BE2C (cell line): ENCODE measurements around the gene PPP2R2D.
"Not testable (repeated sequence)": the region's sequence is repeated elsewhere in the genome, so short reads cannot be mapped to it uniquely, and the experiment has no call there.

ENCODE experiments used
- DNase-seq: peaks from one replicate; pipeline ENCODE4 v3.0.0-alpha.2; 2020
- H3K27me3 ChIP-seq: fragments of 250-450 bp; sonication (Bioruptor Pico); 2 replicates; pipeline ENCODE4 v1.5.1; 2020; ENCODE audit warnings: mild to moderate bottlenecking
- H3K36me3 ChIP-seq: fragments of 250-450 bp; sonication (Bioruptor Pico); 2 replicates; pipeline ENCODE4 v1.5.1; 2020; ENCODE audit warnings: mild to moderate bottlenecking
- H3K4me1 ChIP-seq: fragments of 250-450 bp; sonication (Bioruptor Pico); 2 replicates; pipeline ENCODE4 v1.5.1; 2020
- H3K4me3 ChIP-seq: 2 replicates; pipeline ENCODE4 v1.5.1; 2011; ENCODE audit warnings: low read depth, low read length
- H3K9me3 ChIP-seq: fragments of 250-450 bp; sonication (Bioruptor Pico); 2 replicates; pipeline ENCODE4 v1.5.1; 2020
- CTCF ChIP-seq: IDR thresholded peaks from 2 replicates; pipeline ENCODE4 v1.5.1; 2012; ENCODE audit warnings: mild to moderate bottlenecking, low read depth, low read length

Gene PPP2R2D

DNA sequence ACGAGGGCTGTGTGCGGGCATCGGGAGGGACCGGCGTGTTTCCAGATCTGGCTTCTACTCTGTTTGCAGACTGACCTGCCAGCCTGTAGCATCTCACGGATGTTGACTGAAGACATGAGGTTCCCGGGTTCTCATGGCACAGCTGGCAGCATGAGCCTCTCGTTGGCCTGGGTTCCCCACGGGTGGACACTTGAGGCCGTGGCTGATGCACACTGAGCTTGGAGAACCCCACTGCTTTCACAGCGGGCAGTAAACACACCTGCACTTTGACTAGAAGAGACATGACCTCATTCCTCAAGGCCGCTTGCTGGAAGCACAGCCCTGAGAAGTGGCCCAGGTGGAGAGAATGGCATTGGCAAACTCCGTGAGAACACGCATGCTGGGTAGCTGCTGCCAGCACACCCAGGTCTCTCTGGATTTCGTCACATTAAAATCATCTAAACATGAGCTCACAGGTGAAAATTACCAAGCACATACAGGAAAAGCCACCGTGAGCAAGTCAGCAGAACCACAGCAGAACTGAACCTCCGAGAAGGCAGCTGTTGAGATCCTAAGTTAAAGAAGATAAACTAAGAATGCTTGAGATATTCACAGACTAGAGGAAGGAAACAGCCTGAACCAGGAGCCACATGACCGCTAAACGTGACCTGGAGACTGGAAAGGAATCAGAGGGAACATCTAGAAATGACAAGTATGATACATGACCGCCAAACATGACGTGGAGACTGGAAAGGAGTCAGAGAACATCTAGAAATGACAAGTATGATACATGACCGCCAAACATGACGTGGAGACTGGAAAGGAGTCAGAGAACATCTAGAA is 48.4 kb downstream of the PPP2R2D start:
- H3K4me3 ChIP-seq, result no peak overlapping the region
- H3K4me1 ChIP-seq, result no peaks in the 10 kb centered on the region
- H3K27me3 ChIP-seq, result no peaks in the 10 kb centered on the region
- no peak for TF ChIP-seq CTCF
- H3K36me3 ChIP-seq, result peaks cover 53% of the 10 kb centered on the region
- H3K9me3 ChIP-seq, result no peaks in the 10 kb centered on the region
- DNase-seq, result no peak

- peaks cover 55% of the 10 kb centered on the region for H3K36me3 ChIP-seq
- DNase-seq, H3K9me3 ChIP-seq, H3K27me3 ChIP-seq, H3K4me1 ChIP-seq, H3K4me3 ChIP-seq: not testable (repeated sequence)
Measured at GRCh38 chr10:131949908-131950307, 49.1 kb downstream of the PPP2R2D start.

- no peak for TF ChIP-seq CTCF
- DNase-seq, result no peak
- Histone ChIP-seq H3K36me3 (peaks cover 26% of the 10 kb centered on the region), H3K27me3 (no peaks in the 10 kb centered on the region), H3K4me3 (no peak overlapping the region), H3K4me1 (no peaks in the 10 kb centered on the region), H3K9me3 (no peaks in the 10 kb centered on the region)
Measured at GRCh38 chr10:131954356-131954965, 53.7 kb downstream of the PPP2R2D start.

DNA sequence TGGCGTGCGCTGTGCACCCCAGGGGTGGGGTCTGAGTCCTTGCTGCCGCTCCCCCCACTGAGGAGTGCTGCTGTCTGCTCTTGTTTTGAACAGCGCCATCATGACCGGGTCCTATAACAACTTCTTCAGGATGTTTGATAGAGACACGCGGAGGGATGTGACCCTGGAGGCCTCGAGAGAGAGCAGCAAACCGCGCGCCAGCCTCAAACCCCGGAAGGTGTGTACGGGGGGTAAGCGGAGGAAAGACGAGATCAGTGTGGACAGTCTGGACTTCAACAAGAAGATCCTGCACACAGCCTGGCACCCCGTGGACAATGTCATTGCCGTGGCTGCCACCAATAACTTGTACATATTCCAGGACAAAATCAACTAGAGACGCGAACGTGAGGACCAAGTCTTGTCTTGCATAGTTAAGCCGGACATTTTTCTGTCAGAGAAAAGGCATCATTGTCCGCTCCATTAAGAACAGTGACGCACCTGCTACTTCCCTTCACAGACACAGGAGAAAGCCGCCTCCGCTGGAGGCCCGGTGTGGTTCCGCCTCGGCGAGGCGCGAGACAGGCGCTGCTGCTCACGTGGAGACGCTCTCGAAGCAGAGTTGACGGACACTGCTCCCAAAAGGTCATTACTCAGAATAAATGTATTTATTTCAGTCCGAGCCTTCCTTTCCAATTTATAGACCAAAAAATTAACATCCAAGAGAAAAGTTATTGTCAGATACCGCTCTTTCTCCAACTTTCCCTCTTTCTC is 55.0 kb downstream of the PPP2R2D start:
- Histone ChIP-seq H3K9me3 (no peaks in the 10 kb centered on the region), H3K4me3 (no peak overlapping the region), H3K27me3 (no peaks in the 10 kb centered on the region), H3K4me1 (no peaks in the 10 kb centered on the region), H3K36me3 (peaks cover 26% of the 10 kb centered on the region)
- no peak for DNase-seq
- TF ChIP-seq CTCF, result no peak

- peaks cover 12% of the 10 kb centered on the region for H3K4me1 ChIP-seq
- H3K4me3 ChIP-seq, result no peak overlapping the region
- DNase-seq, result no peak
- H3K27me3 ChIP-seq, result no peaks in the 10 kb centered on the region
- TF ChIP-seq CTCF, result no peak
- H3K36me3 ChIP-seq, result peaks cover 15% of the 10 kb centered on the region
- no peaks in the 10 kb centered on the region for H3K9me3 ChIP-seq
Measured at GRCh38 chr10:131959841-131960240, 59.0 kb downstream of the PPP2R2D start.

DNA sequence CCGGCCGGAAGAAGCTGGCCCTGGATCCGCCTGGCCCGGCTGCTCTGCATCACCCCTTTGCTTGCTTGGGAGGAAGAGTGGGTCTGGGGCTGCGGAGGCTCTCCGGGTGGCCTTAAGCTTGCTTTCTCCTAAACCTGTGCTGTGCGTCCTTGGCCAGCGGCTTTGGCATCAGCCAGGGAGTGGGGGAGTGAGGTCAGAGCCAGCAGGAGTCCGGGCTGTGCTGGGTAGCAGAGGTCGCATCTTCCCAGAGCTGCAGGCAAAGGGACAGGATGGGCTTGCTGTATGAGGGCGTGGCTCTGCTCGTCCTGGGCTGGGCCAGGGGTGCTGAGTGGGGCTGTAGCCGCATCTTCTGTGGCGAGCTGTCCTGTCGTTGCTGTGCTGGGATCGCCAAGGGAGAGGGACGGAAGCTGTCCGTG is 59.8 kb downstream of the PPP2R2D start:
- H3K27me3 ChIP-seq, result no peaks in the 10 kb centered on the region
- peaks cover 12% of the 10 kb centered on the region for H3K4me1 ChIP-seq
- H3K9me3 ChIP-seq, result no peaks in the 10 kb centered on the region
- no peak for TF ChIP-seq CTCF
- DNase-seq, result no peak
- H3K4me3 ChIP-seq, result no peak overlapping the region
- peaks cover 9% of the 10 kb centered on the region for H3K36me3 ChIP-seq
